MCF 10A (cell line): Measurements from ENCODE around the gene ZNF282. TPM values are rescaled to one million over a fixed set of nuclear protein-coding genes. Genes with fewer than 3 reads are reported as not detected.
A peak's percentile ranks its signal among the peaks of the same experiment; 100 is the strongest.

ENCODE experiments used
- BruUV-seq: library from RNA; stranded (reverse); fragments of 400-500 nt; replicated peaks from 2 replicates; lab custom pipeline; 2021; lab: Mats Ljungman, UMichigan
- CTCF ChIA-PET: fragments of 300-600 bp; sonication (Branson Sonifier 250); formaldehyde crosslinking; extraction: SDS; loops from one replicate; lab custom pipeline; 2021; ENCODE audit warnings: antibody characterized with exemption, inconsistent platforms; lab: Yijun Ruan, JAX
- POLR2A ChIA-PET: fragments of 300-600, 350-650 bp; sonication (Branson Sonifier 250); formaldehyde crosslinking; extraction: SDS; loops from one replicate; lab custom pipeline; 2020; ENCODE audit warnings: antibody characterized with exemption, inconsistent platforms; lab: Yijun Ruan, JAX
- DNase-seq: peaks from one replicate; pipeline ENCODE4 v3.0.0-alpha.2; 2018; ENCODE audit not compliant: unreplicated experiment
- H3K27ac Mint-ChIP-seq: one replicate; pipeline ENCODE4 v1.8.0; 2022; ENCODE audit warnings: mild to moderate bottlenecking, low read depth, mixed read lengths; ENCODE audit not compliant: unreplicated experiment
- H3K27me3 Mint-ChIP-seq: one replicate; pipeline ENCODE4 v1.8.0; 2022; ENCODE audit warnings: mixed read lengths; ENCODE audit not compliant: insufficient read depth, unreplicated experiment
- H3K36me3 Mint-ChIP-seq: one replicate; pipeline ENCODE4 v1.8.0; 2022; ENCODE audit warnings: mild to moderate bottlenecking, moderate library complexity, mixed read lengths; ENCODE audit not compliant: insufficient read depth, unreplicated experiment
- H3K4me1 Mint-ChIP-seq: one replicate; pipeline ENCODE4 v1.8.0; 2022; ENCODE audit warnings: mixed read lengths; ENCODE audit not compliant: insufficient read depth, unreplicated experiment
- H3K4me3 Mint-ChIP-seq: one replicate; pipeline ENCODE4 v1.8.0; 2022; ENCODE audit warnings: mild to moderate bottlenecking, moderate library complexity, mixed read lengths; ENCODE audit not compliant: unreplicated experiment
- H3K9me3 Mint-ChIP-seq: one replicate; pipeline ENCODE4 v1.8.0; 2022; ENCODE audit warnings: mixed read lengths; ENCODE audit not compliant: unreplicated experiment
- intact Hi-C: fragments of 100-400 bp; cut with micrococcal nuclease; formaldehyde crosslinking; loops from 2 replicates; pipeline ENCODE4 v1.14.1; 2022
- total RNA-seq: library from RNA; stranded (reverse); gene quantifications from 2 replicates; pipeline ENCODE4 v1.2.3, GENCODE V29; 2022
- TF ChIP-seq, protein P1 (sequence below): fragments of 200-600 bp; IDR thresholded peaks from one replicate; pipeline ENCODE4 v1.8.0; 2022; ENCODE audit warnings: antibody characterized with exemption, mild to moderate bottlenecking; ENCODE audit not compliant: unreplicated experiment

Gene ZNF282
- total RNA-seq, 1 experiment from 2014 or later = 43.9 TPM

DNA sequence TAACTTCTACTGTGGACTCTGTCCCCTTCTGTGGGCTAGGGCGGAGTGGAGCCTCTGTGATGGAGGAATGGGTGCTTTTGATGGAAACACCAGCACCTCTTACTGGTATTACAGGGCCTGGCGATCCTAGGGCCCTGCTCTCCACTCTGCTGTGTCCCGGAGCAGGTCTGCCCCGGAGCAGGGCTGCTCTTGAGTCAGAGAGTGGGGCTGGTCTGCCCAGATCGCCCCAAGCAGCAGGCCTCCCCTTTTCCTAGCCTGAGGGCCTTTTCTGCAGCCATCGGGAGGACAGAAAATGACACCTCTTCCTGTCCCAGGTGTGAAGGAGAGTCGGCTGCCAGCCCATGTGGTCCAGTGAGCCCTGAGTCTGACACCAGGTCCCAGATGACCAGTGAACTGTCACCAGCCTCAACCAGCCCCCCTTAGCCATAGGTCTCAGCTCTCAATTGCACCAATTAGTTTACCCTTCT, 1.4 kb downstream of the ZNF282 start:
- H3K4me3 Mint-ChIP-seq = peak overlapping the region; percentile 85
- ChIA-PET POLR2A (interaction anchor here (0.9 to 3.8 kb wide), 15 partner anchors 11 to 70 kb away, joined by 3 to 34 read pairs (median 7); partner anchors contain the start of genes ZNF212, ZNF398, ZNF425 and ZNF783), CTCF (interaction anchor here (0.7 to 4.2 kb wide), 9 partner anchors 15 to 654 kb away, joined by 3 to 28 read pairs (median 6); partner anchors contain the start of genes ZNF398, ZNF425 and ZNF783)
- BruUV-seq = no TSS peak
- no peaks in the 10 kb centered on the region for H3K27me3 Mint-ChIP-seq
- peak; percentile 28 for DNase-seq
- H3K27ac Mint-ChIP-seq = peak overlapping the region; percentile 94
- H3K36me3 Mint-ChIP-seq = peaks cover 36% of the 10 kb centered on the region
- intact Hi-C loops = loop anchor here (5.0 kb wide), 1 partner anchor 66 kb away; the partner anchor contains the start of gene ZNF783
- H3K9me3 Mint-ChIP-seq = no peaks in the 10 kb centered on the region
- H3K4me1 Mint-ChIP-seq = peaks cover 18% of the 10 kb centered on the region
- TF ChIP-seq, protein P1, sequence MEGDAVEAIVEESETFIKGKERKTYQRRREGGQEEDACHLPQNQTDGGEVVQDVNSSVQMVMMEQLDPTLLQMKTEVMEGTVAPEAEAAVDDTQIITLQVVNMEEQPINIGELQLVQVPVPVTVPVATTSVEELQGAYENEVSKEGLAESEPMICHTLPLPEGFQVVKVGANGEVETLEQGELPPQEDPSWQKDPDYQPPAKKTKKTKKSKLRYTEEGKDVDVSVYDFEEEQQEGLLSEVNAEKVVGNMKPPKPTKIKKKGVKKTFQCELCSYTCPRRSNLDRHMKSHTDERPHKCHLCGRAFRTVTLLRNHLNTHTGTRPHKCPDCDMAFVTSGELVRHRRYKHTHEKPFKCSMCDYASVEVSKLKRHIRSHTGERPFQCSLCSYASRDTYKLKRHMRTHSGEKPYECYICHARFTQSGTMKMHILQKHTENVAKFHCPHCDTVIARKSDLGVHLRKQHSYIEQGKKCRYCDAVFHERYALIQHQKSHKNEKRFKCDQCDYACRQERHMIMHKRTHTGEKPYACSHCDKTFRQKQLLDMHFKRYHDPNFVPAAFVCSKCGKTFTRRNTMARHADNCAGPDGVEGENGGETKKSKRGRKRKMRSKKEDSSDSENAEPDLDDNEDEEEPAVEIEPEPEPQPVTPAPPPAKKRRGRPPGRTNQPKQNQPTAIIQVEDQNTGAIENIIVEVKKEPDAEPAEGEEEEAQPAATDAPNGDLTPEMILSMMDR = no peak

DNA sequence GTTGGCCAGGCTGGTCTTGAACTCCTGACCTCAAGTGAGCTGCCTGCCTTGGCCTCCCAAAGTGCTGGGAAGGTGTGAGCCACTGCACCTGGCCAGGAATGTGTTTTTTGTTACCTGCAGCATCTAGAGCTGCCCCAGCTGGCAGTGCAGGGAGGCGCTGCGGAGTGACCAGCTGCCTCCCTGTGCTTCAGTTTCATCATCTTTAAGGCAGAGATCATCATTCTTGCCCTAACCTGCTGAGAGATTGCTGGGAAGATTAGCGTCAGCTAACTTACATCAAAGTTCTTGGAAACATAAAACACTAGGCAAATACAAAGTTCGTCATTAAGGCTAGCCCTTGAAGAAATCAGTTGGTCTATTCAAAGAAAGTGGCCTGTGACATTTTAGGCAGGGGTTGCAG, 2.3 kb downstream of the ZNF282 start:
- Mint-ChIP-seq H3K36me3 (peaks cover 45% of the 10 kb centered on the region), H3K27ac (peak overlapping the region; percentile 94), H3K9me3 (no peaks in the 10 kb centered on the region), H3K27me3 (no peaks in the 10 kb centered on the region), H3K4me1 (peaks cover 20% of the 10 kb centered on the region), H3K4me3 (peak overlapping the region; percentile 85)
- ChIA-PET CTCF (interaction anchor here (0.7 to 4.2 kb wide), 6 partner anchors 14 to 71 kb away, joined by 3 to 28 read pairs (median 3); partner anchors contain the start of gene ZNF398), POLR2A (interaction anchor here (0.7 to 3.8 kb wide), 4 partner anchors 16 to 213 kb away, joined by 3 to 34 read pairs (median 14); partner anchors contain the start of genes ZNF398 and ZNF425)
- BruUV-seq = no TSS peak
- TF ChIP-seq, protein P1 = no peak
- intact Hi-C loops = loop anchor here (5.0 kb wide), 1 partner anchor 65 kb away; the partner anchor contains the start of gene ZNF783
- peak; percentile 41 for DNase-seq

DNA sequence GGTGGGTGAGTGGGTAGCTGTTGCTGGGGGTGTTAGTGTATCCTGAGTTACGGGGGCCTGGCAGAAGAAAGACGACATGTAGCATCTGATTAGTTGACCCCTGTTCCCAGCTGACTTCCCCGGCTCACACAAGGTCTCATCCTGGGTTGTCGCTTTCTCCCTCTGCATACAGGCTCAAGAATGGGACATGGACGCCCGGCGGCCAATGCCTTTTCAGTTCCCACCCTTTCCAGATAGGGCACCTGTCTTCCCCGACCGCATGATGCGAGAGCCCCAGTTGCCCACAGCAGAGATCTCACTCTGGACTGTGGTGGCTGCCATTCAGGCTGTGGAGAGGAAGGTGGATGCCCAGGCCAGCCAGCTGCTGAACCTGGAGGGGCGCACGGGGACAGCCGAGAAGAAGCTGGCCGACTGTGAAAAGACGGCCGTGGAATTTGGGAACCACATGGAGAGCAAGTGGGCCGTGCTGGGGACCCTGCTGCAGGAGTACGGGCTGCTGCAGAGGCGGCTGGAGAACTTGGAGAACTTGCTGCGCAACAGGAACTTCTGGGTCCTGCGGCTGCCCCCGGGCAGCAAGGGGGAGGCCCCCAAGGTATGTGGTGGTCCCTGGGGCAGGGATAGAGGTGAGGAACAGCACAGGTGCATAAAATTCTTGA, 2.9 kb downstream of the ZNF282 start:
- Mint-ChIP-seq H3K9me3 (no peaks in the 10 kb centered on the region), H3K4me3 (no peak overlapping the region), H3K27ac (no peak overlapping the region), H3K36me3 (peaks cover 51% of the 10 kb centered on the region), H3K4me1 (peaks cover 20% of the 10 kb centered on the region), H3K27me3 (no peaks in the 10 kb centered on the region)
- POLR2A ChIA-PET = interaction anchor here (1.2 to 3.8 kb wide), 2 partner anchors 17 to 51 kb away, joined by 5 to 34 read pairs; partner anchors contain the start of gene ZNF398
- CTCF ChIA-PET = interaction anchor here (0.5 to 4.2 kb wide), 7 partner anchors 12 to 107 kb away, joined by 3 to 28 read pairs (median 3); partner anchors contain the start of gene ZNF398
- TF ChIP-seq, protein P1 = no peak
- DNase-seq = no peak
- no TSS peak for BruUV-seq
- intact Hi-C loops = loop anchor here (5.0 kb wide), 1 partner anchor 64 kb away; the partner anchor contains the start of gene ZNF783
